Renal cortex interstitium (tissue), 11 donors: Measurements from ENCODE around the gene VIPR2. TPM values are rescaled to one million over a fixed set of nuclear protein-coding genes. Genes with fewer than 3 reads are reported as not detected.
"Not testable (repeated sequence)": the region's sequence is repeated elsewhere in the genome, so short reads cannot be mapped to it uniquely, and the experiment has no call there.

Experiments used
- DNase-seq, 11 donors: peaks; one replicate each; pipeline ENCODE4 v3.0.0-alpha.2; 2013; ENCODE audit warnings: low read depth in 9 of 11, low spot score in 4 of 11; ENCODE audit errors: extremely low read depth in 1 of 11
- polyA plus RNA-seq, 3 donors: library from polyadenylated mRNA; unstranded; fragments of 120-200 nt; gene quantifications; one replicate each; pipeline ENCODE4 v1.2.1, GENCODE V29; 2013; ENCODE audit not compliant: insufficient read length in 3 of 3

Gene VIPR2
- polyA plus RNA-seq, 3 donors, result 2.3 to 3.5 (median 3.0) TPM

GRCh38 chr7:159012353-159013069, 132.2 kb downstream of the VIPR2 start:
- DNase-seq, result no peak

DNA sequence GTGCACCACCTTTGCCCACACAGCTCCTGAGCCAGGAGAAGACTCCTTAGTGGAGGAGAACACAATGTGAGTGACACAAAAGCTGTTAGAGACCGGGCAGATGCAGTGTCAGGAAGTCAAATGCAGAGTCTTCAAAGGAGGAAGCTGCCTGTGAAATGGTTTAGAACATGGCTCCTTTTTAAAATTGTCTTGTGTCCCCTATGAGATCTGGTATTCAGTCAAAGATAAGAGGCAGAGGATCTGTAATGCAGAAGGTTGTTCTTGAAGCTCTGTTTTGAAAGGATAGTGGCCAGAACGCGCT, 133.0 kb downstream of the VIPR2 start:
- no peak for DNase-seq

DNA sequence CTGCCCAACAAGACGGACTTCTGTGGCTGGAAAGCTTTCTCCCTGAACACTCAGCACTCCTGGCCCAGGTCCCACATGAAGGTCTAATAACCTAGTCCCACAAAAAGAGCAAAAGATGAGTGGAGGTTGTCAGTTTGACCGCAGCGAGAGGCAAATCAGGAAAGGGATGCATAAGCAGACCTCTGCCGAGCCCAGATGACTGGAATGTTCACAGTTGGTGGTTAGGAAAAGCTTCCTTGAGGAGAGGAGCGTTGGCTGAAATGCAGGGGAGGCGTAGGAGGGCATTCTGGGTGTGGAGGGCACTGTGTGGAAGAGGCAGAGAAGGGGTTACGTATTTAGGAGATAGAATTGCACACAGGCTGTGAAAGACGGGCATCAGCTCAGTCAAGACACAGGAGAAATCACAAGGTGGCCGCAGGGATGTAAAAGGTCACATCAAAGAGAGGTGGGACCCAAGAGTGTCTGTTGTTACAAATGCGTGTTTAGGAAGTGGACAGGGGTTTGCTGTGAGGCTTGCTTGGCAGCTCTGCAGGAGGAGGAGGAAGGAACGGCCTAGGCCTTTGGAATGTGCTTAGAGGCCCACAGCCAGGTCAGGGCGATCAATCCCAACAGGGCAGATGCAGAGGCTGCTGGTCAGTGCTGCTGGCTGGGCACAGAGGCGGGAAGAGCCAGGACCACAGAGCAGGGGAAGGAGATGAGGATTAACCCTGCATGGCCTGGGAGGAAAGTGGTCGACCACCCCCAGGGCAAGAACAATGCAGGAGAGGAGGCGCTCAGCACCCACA, 133.5 kb downstream of the VIPR2 start:
- DNase-seq, result no peak

DNA sequence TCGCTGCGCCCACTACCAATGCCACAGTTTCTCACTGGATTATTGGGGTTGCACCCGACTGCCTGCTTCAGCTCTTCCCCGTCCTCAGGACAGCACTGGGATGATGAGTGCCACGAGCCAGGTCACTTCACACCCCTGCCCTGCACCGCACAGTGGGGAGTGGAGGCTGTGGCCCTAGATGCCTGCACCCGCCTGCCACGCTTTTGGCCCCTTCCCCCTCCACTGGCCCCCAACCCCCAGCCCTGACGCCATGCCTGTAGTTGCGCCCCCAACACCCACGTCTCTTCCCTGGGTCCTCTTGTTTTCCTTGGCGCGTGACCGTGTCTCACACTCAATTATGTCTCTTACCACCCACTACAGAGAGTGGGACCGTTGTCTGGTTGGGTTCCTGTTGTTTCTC, 134.3 kb downstream of the VIPR2 start:
- DNase-seq, result no peak

- DNase-seq, result no peak
Measured at GRCh38 chr7:159009951-159010350, 134.7 kb downstream of the VIPR2 start.

DNA sequence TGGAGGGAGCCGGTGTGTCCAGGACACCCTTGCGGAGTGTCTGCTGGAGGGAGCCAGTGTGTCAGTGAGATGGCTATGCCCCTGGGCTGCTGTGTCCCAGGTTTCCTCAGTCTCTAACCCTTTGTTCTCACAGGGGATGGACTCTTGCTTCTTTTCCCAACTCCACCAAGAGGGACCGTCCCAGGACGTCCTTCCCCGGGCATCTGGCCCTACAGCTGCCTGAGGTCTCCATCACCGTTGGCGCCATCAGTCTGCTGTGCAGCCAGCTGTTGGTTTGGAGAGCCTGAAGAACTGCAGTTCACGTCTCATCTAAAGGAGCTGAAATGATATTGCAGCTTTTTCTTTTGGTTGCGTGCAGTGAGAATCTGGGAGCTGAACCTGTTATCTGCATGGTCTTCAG, 136.2 kb downstream of the VIPR2 start:
- DNase-seq, result no peak

GRCh38 chr7:159007996-159008389, 136.7 kb downstream of the VIPR2 start:
- DNase-seq, result no peak

- no peak for DNase-seq
Measured at GRCh38 chr7:159007364-159007995, 137.2 kb downstream of the VIPR2 start.

GRCh38 chr7:159006610-159007130, 138.0 kb downstream of the VIPR2 start:
- no peak for DNase-seq

DNA sequence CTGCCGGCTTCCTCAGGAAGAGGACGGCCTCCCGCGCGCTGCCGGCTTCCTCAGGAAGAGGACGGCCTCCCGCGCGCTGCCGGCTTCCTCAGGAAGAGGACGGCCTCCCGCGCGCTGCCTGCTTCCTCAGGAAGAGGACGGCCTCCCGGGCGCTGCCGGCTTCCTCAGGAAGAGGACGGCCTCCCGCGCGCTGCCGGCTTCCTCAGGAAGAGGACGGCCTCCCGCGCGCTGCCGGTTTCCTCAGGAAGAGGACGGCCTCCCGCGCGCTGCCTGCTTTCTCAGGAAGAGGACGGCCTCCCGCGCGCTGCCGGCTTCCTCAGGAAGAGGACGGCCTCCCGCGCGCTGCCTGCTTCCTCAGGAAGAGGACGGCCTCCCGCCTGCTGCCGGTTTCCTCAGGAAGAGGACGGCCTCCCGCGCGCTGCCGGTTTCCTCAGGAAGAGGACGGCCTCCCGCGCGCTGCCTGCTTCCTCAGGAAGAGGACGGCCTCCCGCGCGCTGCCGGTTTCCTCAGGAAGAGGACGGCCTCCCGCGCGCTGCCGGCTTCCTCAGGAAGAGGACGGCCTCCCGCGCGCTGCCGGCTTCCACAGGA, 138.6 kb downstream of the VIPR2 start:
- not testable (repeated sequence) for DNase-seq

DNA sequence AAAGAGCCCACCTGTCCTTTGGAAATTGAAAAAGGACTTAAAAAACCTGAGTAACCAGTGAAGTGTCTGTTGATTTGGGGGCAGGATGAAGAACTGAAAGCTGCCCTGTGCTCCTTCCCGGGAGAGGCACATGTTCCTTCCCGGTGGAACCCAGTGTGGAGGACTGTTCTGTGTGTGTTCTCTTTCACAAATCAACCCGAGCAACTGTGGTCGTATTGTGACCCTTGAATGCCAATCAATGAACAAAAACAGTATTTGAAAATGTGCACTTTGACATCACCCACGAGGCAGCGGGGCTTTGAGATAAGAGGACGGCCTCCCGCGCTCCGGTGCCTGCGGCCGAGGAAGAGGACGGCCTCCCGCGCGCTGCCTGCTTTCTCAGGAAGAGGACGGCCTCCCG, 139.0 kb downstream of the VIPR2 start:
- DNase-seq, result no peak

- DNase-seq, result no peak
Measured at GRCh38 chr7:159004411-159004810, 140.3 kb downstream of the VIPR2 start.

DNA sequence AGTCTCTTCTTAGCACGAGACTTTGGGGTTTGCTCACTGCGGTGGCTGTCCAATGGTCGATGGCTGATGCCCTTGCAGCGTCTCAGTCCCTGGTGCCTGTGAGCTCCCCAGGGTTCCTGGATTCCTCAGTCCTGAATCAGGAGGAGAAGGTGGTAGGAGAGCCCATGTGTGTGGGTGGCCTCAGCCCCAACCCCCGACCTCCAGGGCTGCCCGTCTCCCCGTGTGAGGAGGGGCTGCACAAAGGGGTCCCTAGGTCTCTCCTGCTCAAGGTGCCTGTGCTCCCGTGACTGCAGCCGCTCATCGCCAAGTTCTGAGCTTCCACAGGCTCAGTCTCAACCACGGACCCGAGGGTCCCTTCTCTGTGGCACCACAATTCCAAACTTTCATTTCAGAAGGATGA, 142.9 kb downstream of the VIPR2 start:
- DNase-seq, result no peak

GRCh38 chr7:159000859-159001435, 143.7 kb downstream of the VIPR2 start:
- no peak for DNase-seq

DNA sequence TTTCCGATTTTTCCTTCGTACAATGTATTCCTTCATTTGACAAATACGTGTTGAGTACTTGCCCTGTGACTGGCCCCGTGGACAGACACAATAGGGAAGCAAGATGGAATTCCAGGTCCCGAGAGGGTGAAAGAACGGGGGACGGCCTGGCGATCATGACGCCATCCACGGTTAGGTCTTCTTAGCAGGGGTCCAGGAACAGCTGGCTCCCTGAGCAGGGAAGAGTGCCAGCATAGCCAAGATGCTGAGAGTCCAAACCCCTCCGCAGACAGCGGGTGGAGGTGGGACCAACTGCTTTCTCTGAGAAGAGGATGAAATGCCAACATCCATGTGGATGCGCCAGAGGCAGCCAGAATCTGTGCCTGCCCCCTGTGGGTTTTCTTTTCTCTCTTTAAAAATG, 144.6 kb downstream of the VIPR2 start:
- no peak for DNase-seq

DNA sequence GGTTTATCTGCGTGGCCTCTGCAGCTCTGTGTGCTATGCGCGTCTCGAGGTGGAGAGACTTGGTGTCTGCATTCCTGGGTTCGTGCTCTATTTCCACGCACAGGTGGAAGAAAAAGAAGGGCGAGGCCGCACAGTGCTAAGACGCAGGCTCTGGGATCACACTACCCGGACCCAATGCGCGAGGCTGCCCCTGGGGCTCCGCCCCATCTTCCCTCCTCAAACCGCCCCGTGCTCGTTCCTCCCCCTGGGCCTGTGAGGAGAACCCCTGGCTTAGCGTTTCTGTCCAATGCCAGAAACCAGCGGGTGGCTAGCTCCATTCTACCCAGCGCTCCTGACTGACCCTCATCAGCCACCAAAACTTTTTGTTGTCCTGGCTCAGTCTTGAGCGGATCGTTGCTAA, 145.2 kb downstream of the VIPR2 start:
- DNase-seq, result no peak

GRCh38 chr7:158998261-158998660, 146.4 kb downstream of the VIPR2 start:
- not testable (repeated sequence) for DNase-seq

- no peak for DNase-seq
Measured at GRCh38 chr7:158997471-158997870, 147.2 kb downstream of the VIPR2 start.

- DNase-seq, result no peak
Measured at GRCh38 chr7:158997110-158997453, 147.6 kb downstream of the VIPR2 start.
